Spinal cord (tissue), 10 donors: ENCODE measurements around the gene HIBADH. TPM values are rescaled to one million over a fixed set of nuclear protein-coding genes. Genes with fewer than 3 reads are reported as not detected.
"Not testable (repeated sequence)": the region's sequence is repeated elsewhere in the genome, so short reads cannot be mapped to it uniquely, and the experiment has no call there.

ENCODE experiments used
- DNase-seq, 6 donors: peaks; one replicate each; pipeline versions ENCODE4 v3.0.0 to v3.0.0-alpha.2; 2013 to 2015; ENCODE audit warnings: low spot score in 6 of 6, low read depth in 4 of 6
- H3K27ac ChIP-seq: one replicate; pipeline ENCODE4 v1.5.1; 2013; ENCODE audit warnings: low read depth, low read length, control low read depth
- H3K27me3 ChIP-seq: one replicate; pipeline ENCODE4 v1.6.1; 2013; ENCODE audit warnings: low read length; ENCODE audit not compliant: control insufficient read depth, insufficient read depth
- H3K36me3 ChIP-seq: one replicate; pipeline ENCODE4 v1.6.1; 2013; ENCODE audit warnings: low read length; ENCODE audit not compliant: control insufficient read depth, insufficient read depth
- H3K4me1 ChIP-seq: one replicate; pipeline ENCODE4 v1.6.1; 2013; ENCODE audit warnings: low read length; ENCODE audit not compliant: control insufficient read depth, insufficient read depth
- H3K4me3 ChIP-seq: one replicate; pipeline ENCODE4 v1.5.1; 2013; ENCODE audit warnings: low read depth, low read length, control low read depth
- H3K9me3 ChIP-seq: one replicate; pipeline ENCODE4 v1.6.1; 2013; ENCODE audit warnings: low read length; ENCODE audit not compliant: control insufficient read depth, insufficient read depth
- WGBS: methylation state at CpG from one replicate; pipeline ENCODE4 v1.1.5; 2013; ENCODE audit warnings: missing lambda C conversion rate; ENCODE audit not compliant: insufficient coverage; 5-methylcytosine and 5-hydroxymethylcytosine counted together
- polyA plus RNA-seq, 2 donors: library from polyadenylated mRNA; unstranded; fragments of 120-200 nt; gene quantifications; one replicate each; pipeline ENCODE4 v1.2.1, GENCODE V29; 2013; ENCODE audit not compliant: insufficient read length in 2 of 2
- total RNA-seq, 2 donors: library from RNA; depleted of rRNA in 1 of 2; stranded (reverse); fragments of 120-200 nt in 1 of 2; fragments of >200 nt in 1 of 2; gene quantifications; one replicate each; pipeline versions ENCODE4 v1.2.3 to v1.2.4, GENCODE V29; 2013 to 2014
- donor health status: healthy.

The HIBADH gene
- total and polyA plus RNA-seq, 4 donors: 27.2 to 52.7 (median 30.2) TPM

- DNase-seq: no peak
Measured at GRCh38 chr7:27595009-27595408, 67.7 kb downstream of the HIBADH start.

GRCh38 chr7:27593226-27593625 is 69.5 kb downstream of the HIBADH start:
- DNase-seq: no peak
- 89% methylated on average over 2 of the region's 2 CpGs for WGBS
- H3K9me3 ChIP-seq: no peaks in the 10 kb centered on the region
- H3K4me3 ChIP-seq: no peak overlapping the region
- no peaks in the 10 kb centered on the region for H3K36me3 ChIP-seq
- H3K27ac ChIP-seq: no peak overlapping the region
- no peaks in the 10 kb centered on the region for H3K4me1 ChIP-seq
- peaks cover 3% of the 10 kb centered on the region for H3K27me3 ChIP-seq

More at GRCh38 chr7:27595009-27595408, 67.7 kb downstream of the HIBADH start:
- Histone ChIP-seq H3K9me3 (no peaks in the 10 kb centered on the region), H3K4me3 (no peak overlapping the region), H3K36me3 (no peaks in the 10 kb centered on the region), H3K27me3 (no peaks in the 10 kb centered on the region), H3K27ac (no peak overlapping the region), H3K4me1 (no peaks in the 10 kb centered on the region)
- 95% methylated on average over 3 of the region's 5 CpGs for WGBS

DNA sequence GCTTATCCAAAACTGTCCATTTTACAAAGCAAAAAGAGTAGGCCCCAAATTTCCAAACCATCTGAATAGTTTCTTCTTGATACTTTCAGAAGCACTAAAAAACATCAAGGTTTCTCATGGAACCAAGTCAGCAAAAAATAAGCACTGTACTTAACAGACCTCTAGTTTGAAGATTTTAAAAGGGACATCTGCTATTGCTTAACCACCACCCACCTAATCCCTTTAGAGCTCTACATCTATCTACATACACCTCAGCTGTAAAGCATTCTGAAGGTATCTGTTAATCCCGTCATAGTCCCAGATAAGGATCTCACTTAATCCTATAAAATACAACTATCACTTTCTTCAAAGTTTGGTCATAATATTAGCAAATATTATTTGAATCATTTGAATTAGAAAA is 72.3 kb downstream of the HIBADH start:
- Histone ChIP-seq H3K4me3 (no peak overlapping the region), H3K9me3 (no peaks in the 10 kb centered on the region), H3K27me3 (peaks cover 3% of the 10 kb centered on the region), H3K36me3 (no peaks in the 10 kb centered on the region), H3K4me1 (peaks cover 5% of the 10 kb centered on the region), H3K27ac (no peak overlapping the region)
- WGBS: no CpG with 5 or more reads among the region's 1 CpG
- no peak for DNase-seq

DNA sequence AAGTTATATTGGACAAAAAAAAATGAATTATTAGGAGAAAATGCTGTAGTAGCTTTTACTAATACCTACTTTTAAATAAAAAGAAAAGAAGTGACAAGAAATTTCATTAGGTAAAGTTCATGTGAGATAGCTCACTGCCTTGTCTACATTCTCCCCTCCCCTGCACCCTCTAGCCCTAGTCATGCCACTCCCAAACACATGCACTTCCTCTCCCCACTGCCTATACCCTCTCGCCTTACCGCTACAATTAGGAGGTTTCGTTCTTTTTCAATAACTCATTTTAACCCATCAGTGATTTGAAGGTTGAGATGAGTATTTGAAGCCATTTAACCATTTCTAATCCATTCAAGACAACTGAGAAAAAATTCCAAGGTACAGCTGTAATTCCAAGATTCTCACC is 75.3 kb downstream of the HIBADH start:
- H3K4me1 ChIP-seq: peaks cover 5% of the 10 kb centered on the region
- H3K27ac ChIP-seq: no peak overlapping the region
- no peak overlapping the region for H3K4me3 ChIP-seq
- peaks cover 3% of the 10 kb centered on the region for H3K27me3 ChIP-seq
- no CpG with 5 or more reads among the region's 3 CpGs for WGBS
- no peak for DNase-seq
- no peaks in the 10 kb centered on the region for H3K9me3 ChIP-seq
- no peaks in the 10 kb centered on the region for H3K36me3 ChIP-seq

- Histone ChIP-seq H3K27ac (no peak overlapping the region), H3K27me3 (peaks cover 3% of the 10 kb centered on the region), H3K9me3 (no peaks in the 10 kb centered on the region), H3K36me3 (no peaks in the 10 kb centered on the region), H3K4me3 (no peak overlapping the region), H3K4me1 (peaks cover 5% of the 10 kb centered on the region)
- 27% methylated on average over 8 of the region's 8 CpGs for WGBS
- peak in 2 of 6 donors; percentile 74 to 79 for DNase-seq
Measured at GRCh38 chr7:27586825-27587224, 75.9 kb downstream of the HIBADH start.

DNA sequence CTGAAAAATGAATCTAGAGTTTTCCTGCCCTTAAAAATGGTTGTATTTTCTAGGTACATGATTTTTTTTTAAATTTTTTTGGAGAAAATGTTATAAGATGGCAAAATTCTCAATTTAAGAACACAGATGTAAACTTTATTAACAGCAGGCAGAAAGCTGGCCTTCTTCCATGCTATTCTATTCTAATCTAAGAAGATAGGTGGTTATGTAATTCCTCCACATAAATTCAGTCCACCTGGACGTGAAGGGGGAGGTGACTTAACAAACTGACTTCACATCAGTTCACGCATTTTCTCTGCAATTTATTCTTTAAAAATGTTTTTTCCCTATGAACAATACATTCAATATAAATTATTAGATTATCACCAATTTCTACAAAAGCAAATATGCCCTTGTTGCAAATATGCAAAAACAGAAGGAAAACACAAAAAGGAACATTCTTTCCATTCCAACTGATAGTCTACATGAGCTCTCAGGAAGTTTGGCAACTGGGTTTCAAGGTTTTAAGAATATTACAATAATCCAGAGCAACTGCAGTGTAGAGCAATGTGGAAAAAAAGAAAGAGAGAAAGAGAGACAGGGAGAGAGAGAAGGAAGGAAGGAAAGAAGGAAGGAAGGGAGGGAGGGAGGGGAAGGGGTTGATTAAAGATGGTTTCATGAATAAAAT is 76.8 kb downstream of the HIBADH start:
- Histone ChIP-seq H3K27me3 (peaks cover 3% of the 10 kb centered on the region), H3K9me3 (no peaks in the 10 kb centered on the region), H3K4me1 (peaks cover 5% of the 10 kb centered on the region), H3K27ac (no peak overlapping the region), H3K4me3 (no peak overlapping the region), H3K36me3 (no peaks in the 10 kb centered on the region)
- DNase-seq: no peak
- WGBS: no CpG with 5 or more reads among the region's 2 CpGs

- H3K9me3 ChIP-seq: no peaks in the 10 kb centered on the region
- no peak overlapping the region for H3K27ac ChIP-seq
- DNase-seq: no peak
- WGBS: no CpG with 5 or more reads among the region's 1 CpG
- H3K36me3 ChIP-seq: no peaks in the 10 kb centered on the region
- H3K4me1 ChIP-seq: peaks cover 4% of the 10 kb centered on the region
- no peaks in the 10 kb centered on the region for H3K27me3 ChIP-seq
- H3K4me3 ChIP-seq: no peak overlapping the region
Measured at GRCh38 chr7:27581906-27582305, 80.8 kb downstream of the HIBADH start.

DNA sequence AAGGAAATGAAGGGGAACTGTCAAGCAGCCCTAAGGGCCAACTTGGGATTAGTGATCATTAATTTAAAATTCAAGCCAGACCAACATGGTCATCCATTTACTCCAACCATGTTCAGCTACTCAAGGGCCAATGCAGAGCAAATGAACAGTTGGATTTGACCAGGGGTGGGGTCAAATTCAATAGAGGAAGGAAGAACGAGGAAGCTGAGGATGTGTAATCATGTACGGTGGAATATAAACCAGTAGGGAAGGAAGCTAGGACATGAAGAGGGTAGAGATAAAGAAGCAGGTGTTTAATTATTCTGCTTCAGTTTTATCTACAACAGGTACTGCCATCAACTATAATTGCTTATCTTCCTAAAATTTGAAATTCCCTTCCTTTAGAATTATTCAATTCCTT is 81.6 kb downstream of the HIBADH start:
- H3K4me1 ChIP-seq: no peaks in the 10 kb centered on the region
- H3K27ac ChIP-seq: no peak overlapping the region
- no peaks in the 10 kb centered on the region for H3K9me3 ChIP-seq
- no peak overlapping the region for H3K4me3 ChIP-seq
- no peaks in the 10 kb centered on the region for H3K36me3 ChIP-seq
- 100% methylated on average over 1 of the region's 2 CpGs for WGBS
- DNase-seq: no peak
- H3K27me3 ChIP-seq: no peaks in the 10 kb centered on the region

DNA sequence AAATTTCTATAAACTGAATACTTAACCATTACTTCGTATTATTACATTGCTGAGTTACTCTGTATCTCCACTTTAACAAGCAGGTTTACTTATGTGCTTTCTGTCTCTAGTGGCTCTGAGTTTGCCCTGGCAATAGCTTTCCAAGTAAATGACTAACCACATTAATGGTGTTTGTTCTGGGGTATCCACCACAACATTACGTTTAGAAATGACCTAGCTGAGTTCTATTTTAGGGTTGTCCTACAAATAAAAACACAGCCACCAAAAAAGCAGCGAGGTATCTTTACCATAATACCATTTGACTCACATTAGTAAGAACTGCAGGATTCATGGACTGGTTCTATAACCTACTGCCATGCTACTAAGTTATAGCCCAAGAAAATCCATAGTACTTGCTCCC is 83.1 kb downstream of the HIBADH start:
- WGBS: 87% methylated on average over 2 of the region's 3 CpGs
- Histone ChIP-seq H3K27me3 (no peaks in the 10 kb centered on the region), H3K4me1 (no peaks in the 10 kb centered on the region), H3K27ac (no peak overlapping the region), H3K36me3 (no peaks in the 10 kb centered on the region), H3K9me3 (no peaks in the 10 kb centered on the region), H3K4me3 (no peak overlapping the region)
- no peak for DNase-seq

DNA sequence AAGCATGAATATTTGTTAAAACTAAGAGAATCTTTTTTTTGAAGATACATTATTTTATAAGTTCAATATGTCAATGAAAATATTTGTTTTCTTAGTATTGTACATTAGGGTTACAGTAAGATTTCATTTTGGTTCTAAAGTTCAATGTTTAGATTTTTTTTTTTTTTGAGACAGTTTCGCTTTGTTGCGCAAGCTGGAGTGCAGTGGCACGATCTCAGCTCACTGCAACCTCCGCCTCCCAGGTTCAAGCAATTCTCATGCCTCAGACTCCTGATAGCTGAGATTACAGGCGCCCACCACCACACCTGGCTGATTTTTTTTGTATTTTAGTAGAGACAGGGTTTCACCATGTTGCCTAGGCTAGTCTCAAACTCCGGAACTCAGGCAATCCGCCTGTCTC is 84.5 kb downstream of the HIBADH start:
- H3K4me1 ChIP-seq, H3K27me3 ChIP-seq, H3K27ac ChIP-seq, H3K4me3 ChIP-seq, H3K36me3 ChIP-seq, H3K9me3 ChIP-seq, DNase-seq: not testable (repeated sequence)
- WGBS: 100% methylated on average over 2 of the region's 7 CpGs
